GM06990 (cell line): Measurements from ENCODE around the gene HDGFL3.

Experiments
- DNase-seq: peaks from one replicate; pipeline ENCODE4 v3.0.0-alpha.2; 2011; ENCODE audit not compliant: insufficient read length; ENCODE audit errors: extremely low read depth
- H3K27me3 ChIP-seq: replicated peaks from 2 replicates; pipeline ENCODE4 v1.6.0; 2011; ENCODE audit warnings: low read length; ENCODE audit not compliant: control insufficient read depth, insufficient read depth
- H3K36me3 ChIP-seq: 2 replicates; pipeline ENCODE4 v1.5.1; 2011; ENCODE audit warnings: low read length; ENCODE audit not compliant: control insufficient read depth, insufficient read depth
- H3K4me3 ChIP-seq: replicated peaks from 2 replicates; pipeline ENCODE4 v1.5.1; 2011; ENCODE audit warnings: low read depth, mild to moderate bottlenecking, control low read depth, low read length
- CTCF ChIP-seq: IDR thresholded peaks from 2 replicates; pipeline ENCODE4 v1.5.1; 2011; ENCODE audit warnings: low read length, control low read depth, mild to moderate bottlenecking, inconsistent platforms; ENCODE audit not compliant: insufficient read depth, poor library complexity, severe bottlenecking

HDGFL3 gene

GRCh38 chr15:83110381-83110780 is 97.2 kb downstream of the HDGFL3 start:
- TF ChIP-seq CTCF, result no peak
- no peaks in the 10 kb centered on the region for H3K36me3 ChIP-seq
- no peak overlapping the region for H3K4me3 ChIP-seq
- H3K27me3 ChIP-seq, result no peaks in the 10 kb centered on the region
- no peak for DNase-seq

- no peak for DNase-seq
- Histone ChIP-seq H3K36me3 (no peaks in the 10 kb centered on the region), H3K27me3 (no peaks in the 10 kb centered on the region), H3K4me3 (no peak overlapping the region)
- no peak for TF ChIP-seq CTCF
These were observed 98.1 kb downstream of the HDGFL3 start for GRCh38 chr15:83109532-83109931.

GRCh38 chr15:83108266-83109219 is 99.1 kb downstream of the HDGFL3 start:
- peak; percentile 59 for DNase-seq
- Histone ChIP-seq H3K36me3 (no peaks in the 10 kb centered on the region), H3K4me3 (peak overlapping the region; percentile 62), H3K27me3 (no peaks in the 10 kb centered on the region)
- no peak for TF ChIP-seq CTCF

- H3K27me3 ChIP-seq, result no peaks in the 10 kb centered on the region
- DNase-seq, result no peak
- peak overlapping the region; percentile 62 for H3K4me3 ChIP-seq
- no peaks in the 10 kb centered on the region for H3K36me3 ChIP-seq
- no peak for TF ChIP-seq CTCF
These were observed 99.8 kb downstream of the HDGFL3 start for GRCh38 chr15:83107841-83108181.

GRCh38 chr15:83106994-83107840 is 100.4 kb downstream of the HDGFL3 start, which contains the start of gene TM6SF1:
TM6SF1 (plus strand) TSS chr15:83107645; CDS start chr15:83107681, 36 bp downstream.
- peak; percentile 52 for DNase-seq
- H3K36me3 ChIP-seq, result no peaks in the 10 kb centered on the region
- H3K27me3 ChIP-seq, result no peaks in the 10 kb centered on the region
- TF ChIP-seq CTCF, result no peak
- H3K4me3 ChIP-seq, result peak within 1 kb of the TSS; percentile 62
